Umbilical cord (tissue), 2 donors: ENCODE measurements around the gene CHMP1A. TPM values are rescaled to one million over a fixed set of nuclear protein-coding genes. Genes with fewer than 3 reads are reported as not detected.
"Not testable (repeated sequence)": the region's sequence is repeated elsewhere in the genome, so short reads cannot be mapped to it uniquely, and the experiment has no call there.

Experiments
- DNase-seq: peaks from one replicate; pipeline ENCODE4 v3.0.0-alpha.2; 2015; ENCODE audit warnings: low spot score
- total RNA-seq: library from RNA; depleted of rRNA; stranded (reverse); fragments of >200 nt; gene quantifications from one replicate; pipeline ENCODE4 v1.2.3, GENCODE V29; 2014; ENCODE audit warnings: low replicate concordance; ENCODE audit not compliant: insufficient read depth

The CHMP1A gene
- 43.6 TPM for total RNA-seq

- peak; percentile 81 for DNase-seq
Measured at GRCh38 chr16:89657442-89658220, at the start of gene CHMP1A, which contains the start of gene SPATA33. TSS of gene CHMP1A (minus strand) at chr16:89657708. CDS start at chr16:89657588, 120 bp downstream. TSS of gene SPATA33 (plus strand) at chr16:89657836. CDS start at chr16:89657912, 76 bp downstream.

GRCh38 chr16:89706518-89707260 is 49.2 kb upstream of the CHMP1A start:
- DNase-seq: no peak

GRCh38 chr16:89705006-89705405 is 47.5 kb upstream of the CHMP1A start:
- no peak for DNase-seq

- DNase-seq: no peak
Measured at GRCh38 chr16:89704281-89704680, 46.8 kb upstream of the CHMP1A start.

- peak; percentile 83 for DNase-seq
Measured at GRCh38 chr16:89701425-89702406, 44.2 kb upstream of the CHMP1A start, which contains the start of gene SPATA2L. TSS of gene SPATA2L (minus strand) at chr16:89701705. CDS start at chr16:89701232, 473 bp downstream.

- DNase-seq: peak; percentile 19
Measured at GRCh38 chr16:89700649-89701424, 43.3 kb upstream of the CHMP1A start.

GRCh38 chr16:89700100-89700648 is 42.7 kb upstream of the CHMP1A start:
- peak; percentile 98 for DNase-seq

GRCh38 chr16:89699629-89700099 is 42.2 kb upstream of the CHMP1A start:
- DNase-seq: not testable (repeated sequence)

GRCh38 chr16:89698717-89699116 is 41.2 kb upstream of the CHMP1A start:
- DNase-seq: not testable (repeated sequence)

GRCh38 chr16:89697616-89698331 is 40.3 kb upstream of the CHMP1A start:
- DNase-seq: no peak

- DNase-seq: no peak
Measured at GRCh38 chr16:89697161-89697615, 39.7 kb upstream of the CHMP1A start.

GRCh38 chr16:89696670-89697128 is 39.2 kb upstream of the CHMP1A start:
- no peak for DNase-seq

GRCh38 chr16:89695875-89696669 is 38.6 kb upstream of the CHMP1A start:
- no peak for DNase-seq

- DNase-seq: no peak
Measured at GRCh38 chr16:89695086-89695874, 37.8 kb upstream of the CHMP1A start.

GRCh38 chr16:89694784-89695085 is 37.2 kb upstream of the CHMP1A start:
- DNase-seq: not testable (repeated sequence)

GRCh38 chr16:89693931-89694783 is 36.6 kb upstream of the CHMP1A start:
- no peak for DNase-seq

GRCh38 chr16:89693289-89693731 is 35.8 kb upstream of the CHMP1A start:
- DNase-seq: no peak
